Measurements from ENCODE around the gene PTPRG.

PTPRG gene

DNA sequence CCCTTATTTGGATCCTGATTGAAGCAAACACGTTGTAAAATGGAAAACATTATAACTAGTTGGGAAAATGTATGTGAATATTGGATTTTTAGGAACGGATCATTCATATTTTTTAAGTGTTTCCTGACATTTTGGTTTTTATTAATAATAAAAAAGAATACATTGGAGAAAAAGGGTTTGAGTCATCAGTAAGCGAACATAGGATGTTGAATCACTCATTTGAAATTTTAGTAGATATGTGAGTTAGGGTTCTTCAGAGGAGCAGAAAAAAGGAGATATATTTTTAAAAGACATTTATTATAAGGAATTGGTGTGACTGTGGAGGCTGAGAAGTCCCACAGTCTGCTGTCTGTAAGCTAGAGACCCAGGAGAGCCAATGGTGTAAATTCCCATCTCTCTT, 258.5 kb downstream of the PTPRG start:
- H3K4me1 Mint-ChIP-seq, result no peaks in the 10 kb centered on the region
- H3K9me3 Mint-ChIP-seq, result no peaks in the 10 kb centered on the region
- no peaks in the 10 kb centered on the region for H3K36me3 Mint-ChIP-seq
- H3K27ac Mint-ChIP-seq, result no peak overlapping the region
- H3K27me3 Mint-ChIP-seq, result no peaks in the 10 kb centered on the region
- no peak overlapping the region for H3K4me3 Mint-ChIP-seq
- no peak for DNase-seq
- CTCF ChIA-PET, result no interaction called here

DNA sequence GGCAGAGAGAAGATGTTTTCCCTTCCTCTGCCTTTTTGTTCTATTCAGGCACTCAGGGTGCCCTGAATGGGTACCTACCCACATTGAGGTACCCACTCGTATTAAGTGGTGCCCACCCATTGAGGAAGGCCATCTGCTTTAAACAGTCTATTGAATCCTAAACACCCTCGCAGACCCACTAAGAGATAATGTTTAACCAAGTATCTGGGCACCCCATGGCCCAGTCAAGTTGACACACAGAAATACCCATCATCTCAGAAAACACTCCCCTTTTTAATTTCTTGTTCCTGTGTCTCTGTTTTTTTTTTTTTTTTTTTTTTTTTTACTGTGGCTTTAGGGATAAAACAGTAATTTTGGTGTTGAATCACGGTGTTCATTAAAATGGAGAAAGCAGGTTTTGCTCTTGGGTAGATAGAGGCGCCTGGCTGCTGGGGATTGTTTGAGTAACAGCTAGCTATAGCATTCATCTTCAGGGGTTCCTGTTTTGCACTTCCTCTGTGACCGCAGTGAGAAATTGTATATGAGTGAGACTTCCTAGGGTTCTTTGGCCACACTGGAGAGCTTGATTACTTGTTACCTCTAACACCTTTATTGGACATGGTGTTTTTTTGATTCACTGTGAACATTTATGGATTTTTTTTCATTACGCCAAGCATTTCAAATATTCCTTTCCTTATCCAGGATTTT, 259.1 kb downstream of the PTPRG start:
- Mint-ChIP-seq H3K4me1 (no peaks in the 10 kb centered on the region), H3K27ac (no peak overlapping the region), H3K27me3 (no peaks in the 10 kb centered on the region), H3K36me3 (no peaks in the 10 kb centered on the region), H3K9me3 (no peaks in the 10 kb centered on the region), H3K4me3 (no peak overlapping the region)
- no peak for DNase-seq
- CTCF ChIA-PET, result no interaction called here

DNA sequence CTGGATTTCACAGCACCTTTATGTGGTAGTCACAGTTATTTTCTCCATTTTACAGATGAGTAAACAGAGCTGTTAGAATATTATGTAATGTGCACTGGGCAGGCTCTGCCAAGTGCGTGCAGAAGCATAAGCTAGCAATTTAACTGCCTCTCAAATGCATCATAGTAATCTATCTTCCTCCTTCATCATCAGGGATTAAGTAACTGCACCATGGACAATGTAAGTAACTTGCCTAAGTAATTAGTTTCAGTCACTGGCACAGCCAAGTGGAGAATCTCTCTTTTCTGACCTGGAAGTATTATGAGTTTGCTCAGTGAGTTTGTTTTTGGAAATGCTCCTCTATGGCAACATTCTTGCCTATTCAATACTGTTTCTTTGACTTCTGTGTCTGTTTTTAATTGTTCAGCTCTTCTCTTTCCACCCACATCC, 260.5 kb downstream of the PTPRG start:
- Mint-ChIP-seq H3K4me1 (no peaks in the 10 kb centered on the region), H3K9me3 (no peaks in the 10 kb centered on the region), H3K4me3 (no peak overlapping the region), H3K27ac (no peak overlapping the region), H3K36me3 (no peaks in the 10 kb centered on the region), H3K27me3 (no peaks in the 10 kb centered on the region)
- DNase-seq, result no peak
- CTCF ChIA-PET, result no interaction called here

DNA sequence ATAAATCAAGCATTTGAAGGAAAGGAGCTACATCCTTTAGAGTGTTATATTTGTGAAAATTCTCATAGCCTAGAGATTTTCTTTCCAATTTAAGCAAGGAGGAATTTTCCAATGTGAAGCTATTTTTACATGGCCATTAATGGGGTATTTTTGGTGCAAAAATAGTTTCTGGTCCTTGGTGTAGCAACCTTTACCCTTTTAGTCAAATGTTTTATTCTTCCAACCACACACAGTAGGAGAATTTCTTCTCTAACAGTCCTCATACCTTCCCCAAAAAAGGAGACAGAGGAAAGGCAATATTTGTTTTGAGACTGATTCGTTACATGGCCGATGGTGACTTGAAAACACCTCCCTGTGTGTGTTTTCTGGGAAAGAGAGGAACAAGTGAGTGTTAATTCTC, 261.2 kb downstream of the PTPRG start:
- Mint-ChIP-seq H3K4me1 (no peaks in the 10 kb centered on the region), H3K27ac (no peak overlapping the region), H3K9me3 (no peaks in the 10 kb centered on the region), H3K4me3 (no peak overlapping the region), H3K27me3 (no peaks in the 10 kb centered on the region), H3K36me3 (no peaks in the 10 kb centered on the region)
- DNase-seq, result no peak
- CTCF ChIA-PET, result no interaction called here

DNA sequence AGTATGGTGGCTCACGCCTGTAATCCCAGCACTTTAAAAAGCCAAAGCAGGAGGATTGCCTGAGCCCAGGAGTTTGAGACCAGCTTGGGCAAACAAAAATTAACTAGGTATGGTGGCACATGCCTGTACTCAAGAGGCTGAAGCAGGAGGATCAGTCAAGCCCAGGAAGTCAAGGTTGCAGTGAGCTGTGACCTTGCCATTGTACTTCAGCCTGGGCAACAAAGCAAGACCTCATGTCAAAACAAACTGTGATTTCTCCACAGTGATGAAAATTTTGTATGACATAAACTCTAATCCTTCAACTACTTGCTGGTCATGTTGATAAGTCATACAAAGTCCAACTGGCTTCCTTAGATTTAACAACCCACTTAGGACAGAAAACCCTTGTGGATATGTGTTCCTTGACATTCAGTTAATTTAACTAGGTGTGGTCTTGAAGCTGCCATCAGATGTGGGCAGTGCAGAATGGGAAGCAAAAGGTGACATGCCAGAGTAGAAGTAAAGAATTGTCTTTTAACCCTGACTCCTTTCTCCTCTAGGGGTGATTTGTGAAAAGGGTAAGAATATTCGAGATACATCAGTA, 263.3 kb downstream of the PTPRG start:
- CTCF ChIA-PET, result no interaction called here
- DNase-seq, result no peak

DNA sequence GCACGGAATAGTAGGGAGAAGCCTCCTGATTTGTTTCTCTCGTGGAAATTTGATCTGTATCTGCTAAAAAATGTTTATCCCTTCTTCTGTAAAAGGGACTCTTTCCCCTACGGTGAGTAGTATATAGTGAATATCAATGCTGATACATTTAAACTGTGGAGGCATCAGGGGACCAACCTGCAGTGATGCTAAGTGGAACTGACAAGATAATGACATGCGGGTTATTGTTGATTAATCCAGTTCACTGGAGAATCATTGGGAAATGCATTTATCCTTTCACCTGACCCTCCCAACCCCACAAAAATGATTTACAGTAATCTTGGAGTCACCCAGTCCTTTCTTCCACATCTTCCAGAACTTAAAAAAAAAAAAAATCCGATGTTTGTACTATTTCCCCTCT, 264.8 kb downstream of the PTPRG start:
- Mint-ChIP-seq H3K4me1 (no peaks in the 10 kb centered on the region), H3K36me3 (no peaks in the 10 kb centered on the region), H3K27ac (no peak overlapping the region), H3K9me3 (no peaks in the 10 kb centered on the region), H3K27me3 (no peaks in the 10 kb centered on the region), H3K4me3 (no peak overlapping the region)
- CTCF ChIA-PET, result no interaction called here
- no peak for DNase-seq

More for the DNA sequence above, 263.3 kb downstream of the PTPRG start:
- Mint-ChIP-seq H3K4me3 (no peak overlapping the region), H3K27me3 (no peaks in the 10 kb centered on the region), H3K4me1 (no peaks in the 10 kb centered on the region), H3K9me3 (no peaks in the 10 kb centered on the region), H3K27ac (no peak overlapping the region), H3K36me3 (no peaks in the 10 kb centered on the region)

DNA sequence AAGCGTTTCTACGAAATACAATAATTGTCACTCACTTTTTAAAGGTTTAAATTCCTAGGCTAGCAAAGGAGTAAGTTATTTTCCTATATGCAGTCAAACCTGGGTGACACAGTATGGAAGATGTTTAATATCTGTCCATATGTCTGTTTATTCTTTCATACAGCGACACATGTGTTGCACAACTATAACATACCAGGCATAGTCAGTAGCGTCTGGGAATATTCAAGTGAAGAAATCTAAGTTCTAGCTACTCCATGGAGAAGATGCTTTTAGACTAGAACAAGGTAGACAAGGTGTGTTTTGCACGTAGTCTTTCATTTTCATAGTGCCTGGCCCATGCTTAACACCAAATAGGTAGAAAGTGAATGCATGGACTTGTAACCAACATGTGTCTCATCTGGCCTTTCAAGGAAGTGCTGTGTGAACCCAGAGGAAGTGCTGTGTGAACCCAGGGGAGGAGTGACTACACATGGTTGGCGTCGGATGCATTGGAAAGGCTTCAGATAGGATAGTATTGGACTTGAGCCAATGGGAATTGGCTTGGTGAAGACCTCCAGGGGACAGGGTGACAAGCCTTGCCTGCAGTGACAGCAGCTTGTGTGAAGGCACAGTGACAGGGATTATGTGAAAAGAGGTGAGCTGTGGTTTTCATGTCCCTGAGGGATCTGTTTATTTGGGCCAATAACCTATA, 267.0 kb downstream of the PTPRG start:
- Mint-ChIP-seq H3K27ac (no peak overlapping the region), H3K9me3 (no peaks in the 10 kb centered on the region), H3K4me3 (no peak overlapping the region), H3K27me3 (no peaks in the 10 kb centered on the region), H3K36me3 (no peaks in the 10 kb centered on the region), H3K4me1 (no peaks in the 10 kb centered on the region)
- CTCF ChIA-PET, result no interaction called here
- DNase-seq, result no peak

DNA sequence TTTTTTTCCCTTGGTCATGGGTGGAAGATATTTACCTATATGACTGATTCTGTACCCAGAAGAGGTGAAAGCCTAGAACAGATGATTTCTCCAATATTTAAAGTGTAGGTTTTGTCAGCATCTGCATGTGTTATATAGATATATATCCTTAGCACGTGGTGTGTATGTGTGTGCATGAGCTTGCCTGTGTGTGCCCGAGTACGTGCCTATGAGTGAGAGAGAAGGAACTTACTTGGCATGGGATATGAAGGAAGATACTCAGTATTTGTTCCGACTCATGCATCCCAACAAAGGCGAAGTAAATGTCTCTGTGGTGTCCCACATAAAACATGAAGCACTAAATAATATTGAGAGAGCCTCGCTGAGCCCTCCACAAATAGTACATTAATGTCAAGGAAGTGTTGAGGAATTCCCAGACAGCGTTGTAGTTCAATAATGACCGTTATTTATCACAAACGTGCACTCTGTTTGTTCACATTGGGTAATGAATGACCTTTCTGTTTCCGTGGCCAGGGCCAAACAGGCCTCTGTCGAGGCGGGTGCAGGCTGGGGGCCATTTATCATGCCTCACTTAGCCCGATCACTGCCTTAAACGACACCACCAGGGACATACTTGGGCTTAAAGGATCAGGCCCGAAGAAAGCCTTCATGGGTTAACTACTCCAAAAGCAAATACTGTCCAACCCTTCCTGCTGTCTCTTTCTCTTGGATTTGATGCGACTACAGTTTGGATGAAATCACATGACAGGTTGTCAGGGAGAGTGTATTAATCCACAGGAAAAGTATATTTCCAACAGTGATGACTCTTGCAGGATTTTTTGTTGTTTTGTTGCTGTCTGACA, 267.7 kb downstream of the PTPRG start:
- CTCF ChIA-PET, result no interaction called here
- Mint-ChIP-seq H3K4me3 (no peak overlapping the region), H3K4me1 (no peaks in the 10 kb centered on the region), H3K36me3 (no peaks in the 10 kb centered on the region), H3K27me3 (no peaks in the 10 kb centered on the region), H3K9me3 (no peaks in the 10 kb centered on the region), H3K27ac (no peak overlapping the region)
- DNase-seq, result no peak

DNA sequence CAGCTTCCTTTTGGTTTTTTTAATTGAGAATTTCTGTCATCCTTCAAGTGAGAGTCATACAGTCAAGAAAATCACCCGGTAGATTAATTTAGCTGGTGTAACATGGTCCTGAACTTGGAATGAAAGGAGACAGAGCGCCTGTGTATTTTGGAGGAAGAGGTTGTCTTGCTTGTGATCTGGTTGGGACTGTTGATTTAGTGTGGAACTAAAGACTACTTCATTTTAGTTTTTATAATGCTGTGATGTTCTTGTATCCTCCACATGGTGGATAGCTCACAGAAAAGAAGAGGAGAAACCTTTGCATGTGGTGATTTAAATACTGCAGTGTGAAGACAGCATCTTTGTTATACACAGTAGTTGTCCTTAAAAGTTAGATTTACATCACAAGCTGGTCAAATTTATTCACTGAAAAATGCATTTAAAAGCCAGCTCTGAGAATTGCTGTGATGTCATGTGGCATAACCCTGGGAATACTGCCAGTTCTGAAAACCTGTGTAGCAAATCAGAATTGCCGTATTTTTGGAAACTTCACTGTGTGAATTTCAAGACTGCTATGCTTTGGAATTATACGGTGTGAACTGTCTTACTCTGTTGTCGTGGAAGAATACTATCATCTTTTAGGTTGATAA, 268.5 kb downstream of the PTPRG start:
- Mint-ChIP-seq H3K27ac (no peak overlapping the region), H3K4me1 (no peaks in the 10 kb centered on the region), H3K27me3 (no peaks in the 10 kb centered on the region), H3K36me3 (no peaks in the 10 kb centered on the region), H3K9me3 (no peaks in the 10 kb centered on the region), H3K4me3 (no peak overlapping the region)
- DNase-seq, result no peak
- CTCF ChIA-PET, result no interaction called here

DNA sequence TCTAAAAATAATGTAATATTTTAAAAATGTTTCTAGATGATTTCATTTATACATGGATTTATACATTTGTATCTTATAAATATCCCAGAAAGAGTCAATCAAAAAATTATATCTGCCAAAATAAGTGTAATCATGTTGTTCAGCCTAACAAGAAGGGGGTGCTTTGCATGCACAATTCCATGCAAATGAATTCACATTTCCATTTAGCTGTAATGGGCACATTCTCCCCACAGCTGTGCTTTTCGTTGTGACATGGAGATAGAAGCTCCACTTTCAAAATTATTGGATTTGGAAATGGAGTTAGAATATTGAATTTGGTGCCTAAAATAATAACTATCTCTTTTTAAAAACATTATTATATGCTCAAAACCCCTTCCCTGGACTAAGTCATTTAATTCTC, 270.6 kb downstream of the PTPRG start:
- no peaks in the 10 kb centered on the region for H3K27me3 Mint-ChIP-seq
- no peak for DNase-seq
- H3K9me3 Mint-ChIP-seq, result no peaks in the 10 kb centered on the region
- no peak overlapping the region for H3K4me3 Mint-ChIP-seq
- H3K36me3 Mint-ChIP-seq, result no peaks in the 10 kb centered on the region
- CTCF ChIA-PET, result no interaction called here
- H3K4me1 Mint-ChIP-seq, result no peaks in the 10 kb centered on the region
- no peak overlapping the region for H3K27ac Mint-ChIP-seq

DNA sequence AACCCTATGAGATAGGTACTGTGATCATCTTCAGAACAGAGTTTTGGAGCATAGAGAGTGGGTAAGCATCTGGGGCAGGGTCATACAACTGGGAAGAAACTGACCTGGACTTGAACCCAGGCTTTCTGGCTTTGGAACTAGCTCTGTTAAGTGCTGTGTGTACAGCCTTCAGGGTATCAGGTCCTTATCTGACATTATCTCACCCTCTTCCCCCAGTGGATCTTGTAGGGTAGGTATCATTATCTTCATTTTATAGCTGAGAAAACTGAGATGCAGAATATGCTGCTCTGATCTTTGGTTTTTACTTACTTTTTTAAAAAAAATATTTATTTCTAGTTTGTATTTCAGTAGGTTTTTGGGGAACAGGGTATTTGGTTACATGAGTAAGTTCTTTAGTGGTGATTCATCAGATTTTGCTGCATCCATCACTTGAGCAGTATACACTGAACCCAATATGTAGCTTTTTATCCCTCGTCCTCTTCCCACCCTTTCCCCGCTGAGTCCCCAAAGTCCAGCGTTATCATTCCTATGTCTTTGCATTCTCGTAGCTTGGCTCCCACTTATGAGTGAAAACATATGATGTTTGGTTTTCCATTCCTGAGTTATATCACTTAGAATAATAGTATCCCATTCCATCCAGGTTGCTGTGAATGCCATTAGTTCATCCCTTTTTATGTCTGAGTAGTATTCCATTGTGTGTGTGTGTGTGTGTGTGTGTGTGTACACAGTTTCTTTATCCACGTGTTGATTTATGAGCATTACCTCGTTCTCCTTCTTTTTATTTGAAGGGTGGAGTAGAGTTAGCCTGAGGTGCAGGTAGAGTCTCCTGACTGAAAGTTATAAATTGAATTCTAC, 271.2 kb downstream of the PTPRG start:
- Mint-ChIP-seq H3K9me3 (no peaks in the 10 kb centered on the region), H3K36me3 (no peaks in the 10 kb centered on the region), H3K27me3 (no peaks in the 10 kb centered on the region), H3K4me1 (no peaks in the 10 kb centered on the region), H3K27ac (no peak overlapping the region), H3K4me3 (no peak overlapping the region)
- CTCF ChIA-PET, result no interaction called here
- no peak for DNase-seq

DNA sequence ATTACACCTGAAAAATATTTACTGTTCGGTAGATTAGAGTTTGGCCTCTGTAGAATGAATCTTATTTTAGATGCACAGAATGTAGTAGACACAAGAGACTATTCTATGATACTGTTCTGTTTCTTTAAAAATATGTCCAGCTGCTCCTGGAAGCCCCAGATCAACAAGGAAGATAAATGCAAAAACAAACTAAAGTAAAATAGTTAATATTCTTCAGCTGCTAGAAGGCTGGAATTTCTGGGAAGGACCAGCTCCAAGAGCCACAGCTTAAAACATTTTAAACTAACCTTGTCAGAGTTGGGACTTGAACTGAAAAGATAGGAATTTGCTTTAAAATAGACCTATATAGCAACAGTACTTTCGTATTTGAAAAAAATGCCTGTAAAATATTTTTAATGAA, 277.9 kb downstream of the PTPRG start:
- Mint-ChIP-seq H3K4me1 (no peaks in the 10 kb centered on the region), H3K9me3 (no peaks in the 10 kb centered on the region), H3K4me3 (no peak overlapping the region), H3K36me3 (no peaks in the 10 kb centered on the region), H3K27me3 (no peaks in the 10 kb centered on the region), H3K27ac (no peak overlapping the region)
- CTCF ChIA-PET, result no interaction called here
- no peak for DNase-seq

DNA sequence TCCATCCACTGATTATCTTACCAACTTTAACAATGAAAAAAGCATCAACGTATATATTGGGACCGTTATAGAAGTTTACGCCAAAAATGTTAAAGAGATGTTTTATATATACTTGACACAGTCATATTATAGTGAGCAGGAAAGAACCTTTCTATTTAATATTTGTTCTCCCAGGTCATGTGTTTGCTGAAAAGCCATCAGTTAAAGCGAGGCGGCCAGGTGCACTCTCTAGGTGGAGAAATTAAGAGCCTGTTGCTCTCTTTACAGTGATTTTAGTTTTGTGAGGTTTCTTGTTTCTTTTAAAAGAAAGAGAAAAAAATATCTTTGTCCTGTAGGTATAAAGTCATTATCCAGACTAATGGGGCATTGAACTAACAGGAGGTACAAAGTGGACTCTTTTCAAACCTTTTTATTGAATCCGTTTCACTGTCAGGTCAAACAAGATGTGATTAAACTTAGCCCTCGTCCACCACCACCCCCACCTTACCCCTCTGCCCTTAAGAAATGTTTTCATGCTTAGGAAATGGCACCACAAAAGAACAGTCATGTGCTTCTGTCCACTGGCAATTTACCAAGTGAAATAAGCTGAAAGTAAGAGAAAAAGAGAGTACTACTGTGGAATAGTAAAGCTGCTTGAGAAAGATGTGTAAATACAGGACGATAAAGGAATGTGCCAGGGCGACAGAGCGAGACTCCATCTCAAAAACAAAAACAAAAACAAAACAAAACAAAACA, 279.9 kb downstream of the PTPRG start:
- no peak for DNase-seq
- CTCF ChIA-PET, result no interaction called here
- no peaks in the 10 kb centered on the region for H3K27me3 Mint-ChIP-seq

More for the DNA sequence above, 279.9 kb downstream of the PTPRG start:
- H3K36me3 Mint-ChIP-seq, result no peaks in the 10 kb centered on the region
- no peak overlapping the region for H3K27ac Mint-ChIP-seq
- no peaks in the 10 kb centered on the region for H3K9me3 Mint-ChIP-seq
- H3K4me1 Mint-ChIP-seq, result no peaks in the 10 kb centered on the region
- H3K4me3 Mint-ChIP-seq, result no peak overlapping the region
